Progenitor cell of endocrine pancreas (in vitro differentiated cells): ENCODE measurements around the gene TSR1. TPM values are rescaled to one million over a fixed set of nuclear protein-coding genes. Genes with fewer than 3 reads are reported as not detected.
A peak's percentile ranks its signal among the peaks of the same experiment; 100 is the strongest.

Experiments used
- DNase-seq: peaks from one replicate; pipeline ENCODE4 v3.0.0; 2021; ENCODE audit warnings: low spot score; ENCODE audit not compliant: unreplicated experiment
- H3K27ac Mint-ChIP-seq: 2 replicates; pipeline ENCODE4 v1.8.0; 2021; ENCODE audit warnings: mild to moderate bottlenecking, moderate library complexity, mixed read lengths
- H3K27me3 Mint-ChIP-seq: 2 replicates; pipeline ENCODE4 v1.8.0; 2021; ENCODE audit warnings: mixed read lengths
- H3K36me3 Mint-ChIP-seq: 2 replicates; pipeline ENCODE4 v1.8.0; 2022; ENCODE audit warnings: mixed read lengths; ENCODE audit not compliant: insufficient read depth
- H3K4me1 Mint-ChIP-seq: 2 replicates; pipeline ENCODE4 v1.8.0; 2021; ENCODE audit warnings: low read depth, mixed read lengths
- H3K4me3 Mint-ChIP-seq: 2 replicates; pipeline ENCODE4 v1.8.0; 2021; ENCODE audit warnings: low read depth, mild to moderate bottlenecking, moderate library complexity, mixed read lengths
- H3K9me3 Mint-ChIP-seq: 2 replicates; pipeline ENCODE4 v1.8.0; 2021; ENCODE audit warnings: low read depth, mixed read lengths
- total RNA-seq: library from RNA; stranded (reverse); gene quantifications from 2 replicates; pipeline ENCODE4 v1.2.1, GENCODE V29; 2021
- TF ChIP-seq, protein P1 (sequence below): fragments of 200-600 bp; sonication (generic); IDR thresholded peaks from one replicate; pipeline ENCODE4 v1.5.0; 2021; ENCODE audit warnings: antibody characterized with exemption, mild to moderate bottlenecking; ENCODE audit not compliant: unreplicated experiment

TSR1 gene
- total RNA-seq, 1 donor from 2014 or later = 33.5 TPM

DNA sequence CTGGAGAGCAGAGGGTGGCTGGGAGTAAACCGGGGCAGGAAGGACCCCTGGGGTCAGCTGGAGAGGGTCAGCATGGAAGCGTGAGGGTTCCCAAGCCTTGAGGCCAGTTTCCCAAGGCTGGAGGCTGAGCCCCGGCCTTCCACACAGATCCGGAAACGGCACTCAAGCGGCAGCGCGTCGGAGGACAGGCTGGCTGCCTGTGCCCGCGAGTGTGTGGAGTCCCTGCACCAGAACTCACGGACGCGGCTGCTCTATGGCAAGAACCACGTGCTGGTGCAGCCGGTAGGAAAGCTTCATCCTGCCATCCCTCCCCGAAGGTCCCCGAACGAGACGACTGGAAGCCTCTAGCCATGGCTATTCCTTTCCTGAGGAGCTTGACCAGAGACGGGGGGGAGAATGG lies 27.1 kb upstream of the TSR1 start:
- Mint-ChIP-seq H3K4me1 (peaks cover 4% of the 10 kb centered on the region), H3K9me3 (no peaks in the 10 kb centered on the region)

DNA sequence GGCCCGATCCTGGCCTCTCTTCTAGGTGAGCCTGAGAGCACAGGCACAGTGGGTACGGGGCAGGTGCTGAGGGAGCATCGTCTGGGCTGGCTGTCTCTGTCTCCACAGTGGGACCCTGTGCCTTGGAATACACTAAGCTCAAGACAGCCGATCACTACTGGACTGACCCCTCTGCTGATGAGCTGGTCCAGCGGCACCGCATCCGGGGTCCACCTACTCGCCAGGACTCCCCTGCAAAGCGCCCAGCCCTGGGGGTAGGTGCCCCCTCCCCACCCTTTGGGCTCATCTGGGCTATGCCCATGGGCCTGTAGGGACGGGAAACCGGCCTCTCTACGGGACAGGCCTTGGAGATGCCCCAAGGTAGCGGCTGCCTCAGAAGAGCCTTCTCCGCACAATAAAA lies 26.6 kb upstream of the TSR1 start:
- Mint-ChIP-seq H3K9me3 (no peaks in the 10 kb centered on the region), H3K27ac (no peak overlapping the region), H3K27me3 (no peaks in the 10 kb centered on the region), H3K4me1 (peaks cover 4% of the 10 kb centered on the region), H3K36me3 (peaks cover 4% of the 10 kb centered on the region), H3K4me3 (no peak overlapping the region)
- DNase-seq = no peak
- TF ChIP-seq, protein P1, sequence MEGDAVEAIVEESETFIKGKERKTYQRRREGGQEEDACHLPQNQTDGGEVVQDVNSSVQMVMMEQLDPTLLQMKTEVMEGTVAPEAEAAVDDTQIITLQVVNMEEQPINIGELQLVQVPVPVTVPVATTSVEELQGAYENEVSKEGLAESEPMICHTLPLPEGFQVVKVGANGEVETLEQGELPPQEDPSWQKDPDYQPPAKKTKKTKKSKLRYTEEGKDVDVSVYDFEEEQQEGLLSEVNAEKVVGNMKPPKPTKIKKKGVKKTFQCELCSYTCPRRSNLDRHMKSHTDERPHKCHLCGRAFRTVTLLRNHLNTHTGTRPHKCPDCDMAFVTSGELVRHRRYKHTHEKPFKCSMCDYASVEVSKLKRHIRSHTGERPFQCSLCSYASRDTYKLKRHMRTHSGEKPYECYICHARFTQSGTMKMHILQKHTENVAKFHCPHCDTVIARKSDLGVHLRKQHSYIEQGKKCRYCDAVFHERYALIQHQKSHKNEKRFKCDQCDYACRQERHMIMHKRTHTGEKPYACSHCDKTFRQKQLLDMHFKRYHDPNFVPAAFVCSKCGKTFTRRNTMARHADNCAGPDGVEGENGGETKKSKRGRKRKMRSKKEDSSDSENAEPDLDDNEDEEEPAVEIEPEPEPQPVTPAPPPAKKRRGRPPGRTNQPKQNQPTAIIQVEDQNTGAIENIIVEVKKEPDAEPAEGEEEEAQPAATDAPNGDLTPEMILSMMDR = no peak

More for the DNA sequence above, 27.1 kb upstream of the TSR1 start:
- Mint-ChIP-seq H3K4me3 (no peak overlapping the region), H3K27me3 (no peaks in the 10 kb centered on the region), H3K27ac (no peak overlapping the region), H3K36me3 (peaks cover 4% of the 10 kb centered on the region)
- no peak for DNase-seq
- TF ChIP-seq, protein P1 = no peak

DNA sequence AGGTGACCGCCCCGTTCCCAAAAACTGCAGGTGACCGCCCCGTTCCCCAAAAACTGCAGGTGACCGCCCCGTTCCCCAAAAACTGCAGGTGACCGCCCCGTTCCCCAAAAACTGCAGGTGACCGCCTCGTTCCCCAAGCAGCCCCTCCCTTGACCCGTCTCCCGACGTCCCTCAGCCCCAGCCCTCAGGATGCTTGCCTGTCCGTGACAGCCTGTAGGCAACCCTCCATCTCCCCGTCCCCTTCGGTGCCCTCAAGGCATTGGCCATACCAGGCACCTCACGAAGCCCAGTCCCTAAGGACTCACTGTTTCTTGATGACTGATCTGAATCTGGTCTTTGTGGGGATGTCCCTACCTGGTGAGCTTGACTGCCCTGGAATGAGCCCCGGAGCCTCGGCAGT lies 26.2 kb upstream of the TSR1 start:
- no peaks in the 10 kb centered on the region for H3K9me3 Mint-ChIP-seq
- TF ChIP-seq, protein P1 = no peak
- H3K36me3 Mint-ChIP-seq = peaks cover 5% of the 10 kb centered on the region
- peak overlapping the region; percentile 70 for H3K27ac Mint-ChIP-seq
- DNase-seq = no peak
- no peaks in the 10 kb centered on the region for H3K27me3 Mint-ChIP-seq
- H3K4me3 Mint-ChIP-seq = no peak overlapping the region
- H3K4me1 Mint-ChIP-seq = peaks cover 4% of the 10 kb centered on the region

DNA sequence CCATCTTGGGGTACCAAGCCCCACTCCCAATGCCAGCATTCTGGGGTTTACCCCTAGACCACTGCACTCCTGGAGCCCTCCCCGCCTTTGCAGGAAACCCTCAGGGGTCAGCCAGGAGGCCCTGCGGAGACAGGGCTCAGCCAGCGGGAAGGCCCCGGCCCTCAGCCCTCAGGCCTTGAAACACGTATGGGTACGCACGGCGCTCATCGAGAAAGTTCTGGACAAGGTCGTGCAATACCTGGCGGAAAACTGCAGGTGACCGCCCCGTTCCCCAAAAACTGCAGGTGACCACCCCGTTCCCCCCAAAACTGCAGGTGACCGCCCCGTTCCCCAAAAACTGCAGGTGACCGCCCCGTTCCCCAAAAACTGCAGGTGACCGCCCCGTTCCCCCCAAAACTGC lies 25.8 kb upstream of the TSR1 start:
- Mint-ChIP-seq H3K9me3 (no peaks in the 10 kb centered on the region), H3K27ac (no peak overlapping the region), H3K4me3 (no peak overlapping the region), H3K36me3 (peaks cover 5% of the 10 kb centered on the region), H3K4me1 (peaks cover 4% of the 10 kb centered on the region), H3K27me3 (no peaks in the 10 kb centered on the region)
- no peak for DNase-seq
- TF ChIP-seq, protein P1 = no peak

DNA sequence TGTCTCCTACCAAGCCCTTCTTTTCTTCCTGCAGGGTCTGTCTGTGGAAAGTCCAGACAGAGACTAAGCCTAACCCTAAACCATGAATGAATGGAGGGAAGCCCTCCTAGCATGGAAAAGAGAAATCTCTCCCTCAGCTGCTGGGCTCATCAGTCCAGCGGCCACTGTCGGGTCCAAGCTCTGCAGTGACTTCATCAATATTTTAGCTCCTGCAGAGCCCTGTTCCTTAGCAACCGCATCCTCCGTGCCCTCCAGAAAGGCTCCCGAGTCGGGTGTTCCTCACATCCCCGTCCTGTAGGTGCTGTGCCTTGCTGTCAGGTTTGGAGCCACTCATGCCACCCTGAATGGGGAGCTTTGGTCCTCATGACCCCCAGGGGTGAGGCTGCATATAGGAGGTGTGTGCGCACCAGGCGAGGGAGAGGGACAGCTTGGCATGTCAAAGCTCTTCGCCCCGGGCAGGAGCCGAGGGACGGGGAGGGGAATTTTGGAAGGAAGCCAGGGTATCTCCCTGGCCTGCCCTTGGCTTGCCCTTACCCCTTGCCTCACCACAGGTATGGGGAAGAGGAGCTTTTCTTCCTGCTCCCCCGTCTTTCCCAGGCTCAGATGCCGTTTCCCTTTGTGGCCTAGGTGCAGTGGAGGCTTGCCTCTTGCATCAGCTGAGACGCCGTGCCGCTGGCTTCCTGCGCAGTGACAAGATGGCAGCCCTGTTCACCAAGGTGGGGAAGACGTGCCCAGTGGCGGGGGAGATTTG lies 24.9 kb upstream of the TSR1 start:
- H3K27me3 Mint-ChIP-seq = no peaks in the 10 kb centered on the region
- peaks cover 3% of the 10 kb centered on the region for H3K36me3 Mint-ChIP-seq

More for the DNA sequence above, 24.9 kb upstream of the TSR1 start:
- H3K9me3 Mint-ChIP-seq = no peaks in the 10 kb centered on the region
- no peak overlapping the region for H3K4me3 Mint-ChIP-seq
- peaks cover 4% of the 10 kb centered on the region for H3K4me1 Mint-ChIP-seq
- no peak for DNase-seq
- no peak overlapping the region for H3K27ac Mint-ChIP-seq
- TF ChIP-seq, protein P1 = no peak
